ENCODE data around the gene GABRD. TPM values are rescaled to one million over a fixed set of nuclear protein-coding genes. Genes with fewer than 3 reads are reported as not detected.

Gene GABRD
- total and polyA plus RNA-seq, 10 donors: 0.35 to 1.2 (median 0.94) TPM; not detected in 3

- WGBS, 5 donors: 83 to 90% (median 89%) methylated on average over 20 to 27 of the region's 27 CpGs
- no peak for DNase-seq
- no peaks in the 10 kb centered on the region for H3K9me3 ChIP-seq
- no peaks in the 10 kb centered on the region for H3K36me3 ChIP-seq
- H3K27ac ChIP-seq: no peak overlapping the region
- H3K4me3 ChIP-seq: no peak overlapping the region
- H3K27me3 ChIP-seq (replicated peaks in 1 of 7): peaks cover 0 to 68% (median 0%) of the 10 kb centered on the region in 7 donors
- no peaks in the 10 kb centered on the region for H3K4me1 ChIP-seq
- no peak for TF ChIP-seq CTCF (IDR thresholded peaks at IDR 0.05 in 8 of 11, conservative IDR thresholded peaks at IDR 0.05 in 3 of 11)
- no peak for TF ChIP-seq POLR2AphosphoS5 (IDR thresholded peaks at IDR 0.05)
- TF ChIP-seq POLR2A (IDR thresholded peaks at IDR 0.05): no peak
- intact Hi-C loops (cut with DNase I; ENCODE audit: low total_unique reads): no loop called here
Observed at GRCh38 chr1:2009101-2010053, 9.8 kb upstream of the GABRD start.

GRCh38 chr1:2014181-2014580 is 5.0 kb upstream of the GABRD start:
- no peaks in the 10 kb centered on the region for H3K36me3 ChIP-seq
- DNase-seq: no peak
- H3K4me1 ChIP-seq: peaks cover 0 to 13% (median 3%) of the 10 kb centered on the region in 6 donors
- TF ChIP-seq CTCF (IDR thresholded peaks at IDR 0.05 in 8 of 11, conservative IDR thresholded peaks at IDR 0.05 in 3 of 11) (no peak), POLR2AphosphoS5 (IDR thresholded peaks at IDR 0.05) (no peak), POLR2A (IDR thresholded peaks at IDR 0.05) (no peak)
- 78 to 90% (median 86%) methylated on average over 13 to 15 of the region's 15 CpGs for WGBS, 5 donors
- intact Hi-C loops (cut with DNase I; ENCODE audit: low total_unique reads): no loop called here
- no peak overlapping the region for H3K27ac ChIP-seq
- H3K27me3 ChIP-seq (replicated peaks in 1 of 7): peaks cover 0 to 80% (median 11%) of the 10 kb centered on the region in 7 donors
- H3K4me3 ChIP-seq: no peak overlapping the region
- H3K9me3 ChIP-seq: no peaks in the 10 kb centered on the region

GRCh38 chr1:2014741-2015735 is 4.1 kb upstream of the GABRD start:
- H3K27me3 ChIP-seq (replicated peaks in 1 of 7): peaks cover 0 to 81% (median 19%) of the 10 kb centered on the region in 7 donors
- no peaks in the 10 kb centered on the region for H3K9me3 ChIP-seq
- no peak for DNase-seq
- intact Hi-C loops (cut with DNase I; ENCODE audit: low total_unique reads): no loop called here
- H3K27ac ChIP-seq: no peak overlapping the region
- no peaks in the 10 kb centered on the region for H3K36me3 ChIP-seq
- peaks cover 0 to 21% (median 10%) of the 10 kb centered on the region in 6 donors for H3K4me1 ChIP-seq
- 51 to 62% (median 51%) methylated on average over 32 to 34 of the region's 34 CpGs for WGBS, 5 donors
- H3K4me3 ChIP-seq: no peak overlapping the region
- TF ChIP-seq POLR2A (IDR thresholded peaks at IDR 0.05): no peak
- TF ChIP-seq CTCF (IDR thresholded peaks at IDR 0.05 in 8 of 11, conservative IDR thresholded peaks at IDR 0.05 in 3 of 11): no peak
- no peak for TF ChIP-seq POLR2AphosphoS5 (IDR thresholded peaks at IDR 0.05)
